ENCODE measurements around the gene MGRN1.

The MGRN1 gene

DNA sequence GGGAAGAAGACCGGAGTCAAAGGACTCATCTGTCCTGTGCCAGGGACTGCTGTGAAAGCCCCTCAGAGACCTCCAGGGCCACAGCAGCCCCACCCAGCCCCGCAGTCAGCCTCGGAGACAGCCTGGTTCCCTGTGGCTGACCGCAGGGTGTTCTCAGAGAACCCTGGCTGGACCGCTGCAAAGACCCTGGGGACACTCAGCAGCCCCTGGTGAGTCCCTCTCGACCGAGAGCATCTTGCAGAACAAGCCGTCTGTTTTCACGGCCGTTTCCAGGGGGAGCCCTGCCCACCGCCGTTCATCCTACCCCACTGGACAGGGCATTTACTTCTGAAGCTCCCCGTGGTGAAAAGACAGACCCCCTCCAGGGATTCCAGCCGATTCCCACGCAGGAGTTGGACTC, 20.2 kb upstream of the MGRN1 start:
- DNase-seq (ENCODE audit: low read depth in 2 of 2), result no peak

GRCh38 chr16:4606354-4606753, 18.3 kb upstream of the MGRN1 start:
- no peak for DNase-seq (ENCODE audit: low read depth in 2 of 2)

GRCh38 chr16:4607841-4608703, 16.6 kb upstream of the MGRN1 start:
- DNase-seq (ENCODE audit: low read depth in 2 of 2), result no peak

DNA sequence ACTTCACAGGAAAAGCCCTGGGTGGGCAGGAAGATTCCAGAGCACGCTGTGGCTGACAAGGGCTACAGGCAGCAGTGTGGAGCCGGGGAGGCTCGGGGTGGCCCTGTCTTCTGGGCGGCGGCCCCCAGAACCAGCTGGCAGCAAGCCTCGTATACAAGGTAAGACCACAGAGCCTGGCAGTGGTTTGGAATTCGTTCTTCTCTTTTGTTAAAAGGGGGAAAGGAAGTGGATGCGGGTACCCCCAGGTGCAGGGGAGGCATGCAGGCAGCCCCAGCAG, 16.0 kb upstream of the MGRN1 start:
- DNase-seq (ENCODE audit: low read depth in 2 of 2), result no peak

DNA sequence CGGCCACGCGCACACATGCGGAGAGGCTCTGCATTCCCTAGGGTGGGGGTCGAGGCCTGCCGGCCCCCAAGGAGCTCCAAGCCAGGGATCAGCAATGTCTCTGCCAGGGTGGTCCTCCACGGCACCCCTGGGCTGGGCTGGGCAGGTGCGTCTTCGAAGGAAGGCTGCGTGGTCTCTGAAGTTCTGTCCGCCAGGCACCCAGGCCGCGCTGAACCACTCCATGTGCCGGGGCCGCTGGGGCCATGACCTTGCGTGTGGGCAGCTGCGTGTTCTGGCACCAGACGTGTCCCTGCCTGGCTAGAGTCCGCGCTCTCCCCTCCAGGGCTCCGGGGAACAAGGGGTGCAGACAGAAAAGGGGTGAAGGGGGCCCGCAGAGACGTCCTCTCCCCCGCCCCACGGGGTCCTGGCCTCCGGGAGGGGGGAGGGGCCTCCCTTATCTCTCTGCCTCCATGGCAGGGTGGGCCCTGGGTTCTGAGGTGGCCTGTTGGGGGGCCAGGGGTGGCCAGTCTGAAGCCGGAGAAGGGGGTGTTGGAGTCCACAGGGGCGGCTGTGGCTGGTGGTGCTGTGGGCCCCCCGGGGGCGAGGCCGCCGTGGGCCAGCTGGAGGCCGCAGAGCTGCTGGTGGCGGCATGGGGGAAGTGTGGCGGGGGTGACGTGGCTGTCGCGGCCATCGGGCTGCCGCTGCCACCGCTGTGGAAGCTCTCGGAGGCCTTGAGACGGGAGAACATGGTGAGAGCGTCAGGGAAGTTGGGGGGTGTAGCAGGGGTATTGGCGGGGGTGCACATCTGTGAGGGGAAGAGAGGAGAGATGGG, 15.2 kb upstream of the MGRN1 start:
- DNase-seq (ENCODE audit: low read depth in 2 of 2), result no peak

- no peak for DNase-seq (ENCODE audit: low read depth in 2 of 2)
Observed at GRCh38 chr16:4610011-4611005, 14.3 kb upstream of the MGRN1 start.

DNA sequence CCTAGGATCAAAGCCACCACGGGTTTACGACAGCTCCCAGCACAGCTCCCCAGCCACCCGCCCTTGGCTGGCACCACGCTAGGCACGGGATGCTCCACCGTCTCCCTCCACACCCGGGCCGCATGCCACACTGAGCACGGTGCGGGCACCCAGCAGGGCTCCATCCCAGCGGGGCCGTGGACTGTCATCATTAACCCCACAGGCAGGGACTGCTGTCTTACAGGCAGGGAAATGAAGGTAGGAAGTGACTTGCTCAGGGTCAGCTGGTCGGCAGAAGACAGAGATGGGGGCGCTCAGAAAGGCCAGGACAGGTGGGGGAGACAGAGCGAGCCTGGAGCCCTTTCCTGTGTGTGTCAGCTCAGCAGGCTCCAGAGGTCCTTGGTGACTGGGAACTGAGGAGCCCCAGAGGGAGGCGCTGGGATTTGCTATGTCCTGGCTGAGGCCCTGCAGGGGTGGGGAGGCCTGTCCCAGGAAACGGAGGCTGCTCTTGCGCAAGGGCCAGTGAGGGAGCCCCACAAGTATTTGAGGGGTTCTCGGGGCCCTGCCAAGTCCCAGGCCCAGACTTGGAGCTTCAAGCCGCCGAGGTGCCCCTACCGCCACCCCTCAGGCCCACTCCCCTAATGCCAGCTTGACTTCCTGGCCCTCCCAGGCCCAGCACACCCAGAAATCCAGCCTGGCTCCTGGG, 13.1 kb upstream of the MGRN1 start:
- no peak for DNase-seq (ENCODE audit: low read depth in 2 of 2)

DNA sequence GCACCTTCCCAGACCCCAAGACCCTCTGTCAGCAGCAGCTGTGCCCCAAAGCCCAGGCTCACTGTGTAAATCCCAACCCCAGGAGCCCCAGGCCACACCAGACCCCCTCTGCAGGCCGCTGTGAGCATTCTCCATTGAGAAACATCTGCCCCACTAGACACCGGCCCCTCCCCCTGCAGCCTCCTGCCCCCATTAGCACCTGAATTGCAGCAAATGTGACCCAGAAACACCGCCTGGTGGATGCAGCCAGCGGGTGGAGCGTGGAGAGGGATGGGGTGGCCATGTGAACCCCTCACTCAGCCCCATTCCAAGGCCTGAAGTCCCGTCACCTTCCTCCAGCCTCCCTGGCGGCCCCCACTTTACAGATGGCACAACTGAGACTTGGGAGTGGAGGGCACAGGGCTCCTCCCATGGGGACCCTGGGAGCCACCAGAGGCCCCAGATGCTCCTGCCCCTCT, 12.1 kb upstream of the MGRN1 start:
- DNase-seq (ENCODE audit: low read depth in 2 of 2), result no peak

DNA sequence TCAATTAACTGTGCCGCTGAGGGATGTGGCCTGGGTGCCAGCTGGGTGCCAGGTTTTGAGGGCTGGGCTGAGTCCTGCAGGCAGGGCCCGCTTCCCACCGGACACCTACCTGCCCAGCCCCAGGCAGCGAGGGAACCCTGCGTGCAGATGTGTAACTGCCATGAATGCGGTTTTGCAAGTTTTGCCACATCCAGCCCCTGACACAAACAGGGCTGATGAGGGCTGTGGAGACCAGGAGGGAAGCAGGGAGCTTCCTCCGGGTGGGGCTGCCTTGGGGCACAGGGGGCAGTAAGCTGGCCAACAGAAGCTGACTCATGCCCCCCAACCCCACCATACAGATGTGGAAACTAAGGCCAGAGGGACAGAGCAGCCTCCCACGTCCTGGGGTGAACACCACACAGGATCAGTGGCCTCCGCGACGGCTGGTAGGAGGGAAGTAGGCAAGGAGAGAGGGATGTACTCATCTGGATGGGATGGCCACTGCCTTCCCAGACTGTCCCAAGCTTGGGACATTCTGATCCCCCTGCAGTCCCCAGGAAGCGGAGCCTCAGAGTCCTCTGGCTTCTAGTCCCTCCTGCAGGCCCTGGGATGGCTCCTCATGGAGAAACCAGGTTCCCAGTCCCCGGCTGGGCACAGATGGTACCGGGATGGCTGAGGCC, 11.5 kb upstream of the MGRN1 start:
- DNase-seq (ENCODE audit: low read depth in 2 of 2), result no peak

DNA sequence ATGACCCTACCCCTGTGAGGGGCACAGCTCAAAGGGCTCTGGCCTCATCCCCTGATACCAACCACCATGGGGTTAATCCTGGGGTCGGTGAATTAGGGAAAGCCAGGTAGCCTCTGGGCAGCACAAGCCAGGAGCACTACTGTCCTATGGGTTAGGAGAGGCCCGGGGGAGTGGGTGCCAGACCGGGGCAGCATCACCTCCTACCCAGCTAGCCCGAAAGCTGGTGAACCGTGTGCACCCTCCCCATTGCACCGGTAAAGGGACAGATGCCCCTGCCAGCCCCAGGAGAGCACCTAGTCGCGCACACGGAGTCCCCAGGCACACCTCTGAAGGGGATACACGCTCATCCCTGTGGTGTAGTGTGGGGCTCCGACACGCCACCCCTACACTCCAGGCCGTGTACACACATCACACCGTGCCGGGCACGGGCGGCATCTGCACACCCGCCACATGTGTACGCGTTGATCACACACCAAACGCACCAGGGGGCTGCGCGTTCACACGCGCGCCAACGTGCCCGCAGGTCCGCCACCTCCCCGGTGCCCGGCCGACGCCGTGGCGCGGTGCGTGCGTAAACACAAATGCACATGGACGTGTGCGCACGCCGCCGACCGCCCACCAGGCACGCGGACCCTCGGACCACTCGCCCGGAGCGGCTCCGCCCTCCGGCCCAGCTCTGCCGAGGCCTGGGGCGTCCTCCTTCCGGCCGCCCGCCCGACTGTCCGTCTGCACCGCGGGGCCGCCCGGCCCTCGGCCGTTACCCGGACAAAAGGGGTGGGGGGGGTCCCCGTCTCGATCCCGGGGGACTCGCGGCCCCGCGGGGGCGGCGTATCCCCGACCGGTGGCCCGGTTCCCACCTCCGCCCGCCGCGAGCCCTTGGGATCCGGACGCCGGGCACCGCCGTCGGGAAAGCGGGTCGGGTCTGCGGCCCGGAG, 10.7 kb upstream of the MGRN1 start:
- DNase-seq (ENCODE audit: low read depth in 2 of 2), result peak in 1 of 2 experiments; percentile 35

GRCh38 chr16:4614571-4615383, 9.8 kb upstream of the MGRN1 start, which contains the start of gene UBALD1:
TSS of gene UBALD1 (minus strand) at chr16:4614888. CDS start at chr16:4614797, 91 bp downstream.
- peak; percentile 60 to 77 for DNase-seq (ENCODE audit: low read depth in 2 of 2)

GRCh38 chr16:4615384-4616046, 9.1 kb upstream of the MGRN1 start:
- DNase-seq (ENCODE audit: low read depth in 2 of 2), result no peak

- DNase-seq (ENCODE audit: low read depth in 2 of 2), result peak; percentile 98 to 99
Observed at GRCh38 chr16:4616047-4616811, 8.4 kb upstream of the MGRN1 start.

DNA sequence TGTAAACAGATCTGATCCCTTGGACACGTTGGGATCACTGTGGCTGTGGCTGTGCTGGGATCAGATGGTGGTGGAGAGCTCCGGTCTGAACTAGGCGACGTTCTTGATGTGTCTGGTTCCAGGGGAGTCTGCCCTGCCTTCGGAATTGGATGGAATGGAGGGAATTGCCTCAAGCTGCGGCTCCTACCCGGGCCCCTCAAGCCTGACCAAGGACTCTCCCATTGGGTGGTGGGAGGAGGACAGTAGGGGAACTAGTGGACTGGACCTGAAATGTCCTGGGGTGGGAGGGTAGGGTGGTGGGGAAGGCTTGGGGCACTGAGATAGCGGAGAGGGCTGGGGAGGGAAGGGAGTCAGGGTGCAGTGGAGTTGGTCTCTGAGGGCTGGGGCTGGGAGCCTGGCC, 6.7 kb upstream of the MGRN1 start:
- DNase-seq (ENCODE audit: low read depth in 2 of 2), result no peak

DNA sequence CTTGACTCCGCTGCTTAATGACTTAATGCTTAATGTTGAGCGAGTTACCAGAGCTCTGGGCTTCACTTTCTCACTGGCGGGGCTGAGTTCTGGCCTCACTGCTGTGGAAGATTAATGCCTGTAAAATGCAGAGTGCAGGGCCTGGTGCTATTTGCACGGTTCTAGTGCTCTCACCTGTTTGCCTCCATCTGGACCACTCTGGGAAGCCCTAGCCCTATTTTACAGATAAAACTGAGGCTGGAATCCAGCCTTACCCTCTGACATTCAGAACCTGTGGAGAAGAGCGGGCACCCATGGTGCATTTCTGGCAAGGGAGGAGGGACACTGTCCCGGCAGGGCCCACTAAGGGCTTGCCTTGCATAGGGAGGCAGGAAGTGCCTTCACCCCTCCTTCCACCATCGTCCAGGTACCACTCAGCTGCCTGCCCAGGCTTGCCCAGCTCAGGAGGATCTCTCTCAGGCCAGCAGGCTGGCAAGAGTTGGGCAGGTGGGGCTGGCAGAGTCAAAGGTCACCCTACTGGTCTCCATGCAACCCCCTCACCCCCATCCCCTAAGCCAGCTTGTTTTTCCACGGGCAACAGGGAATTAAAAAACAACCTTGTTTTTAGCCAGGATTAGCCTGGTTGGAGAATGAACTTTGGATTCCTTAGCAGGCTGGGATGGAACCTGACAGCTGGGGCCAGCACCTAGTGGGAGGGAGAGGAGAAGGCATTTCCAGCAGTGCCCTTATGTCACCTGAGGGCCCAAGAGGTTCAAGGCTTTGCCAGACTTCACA, 5.8 kb upstream of the MGRN1 start:
- DNase-seq (ENCODE audit: low read depth in 2 of 2), result no peak

- DNase-seq (ENCODE audit: low read depth in 2 of 2), result no peak
Observed at GRCh38 chr16:4623593-4623992, 1.0 kb upstream of the MGRN1 start.
